ENCODE data around the gene APC2. TPM values are rescaled to one million over a fixed set of nuclear protein-coding genes. Genes with fewer than 3 reads are reported as not detected.

The APC2 gene
- total RNA-seq, 2 experiments from 2014 or later = 0.57 to 5.5 TPM

- Histone ChIP-seq H2AFZ (ENCODE audit: low read length) (no peak overlapping the region), H3K27ac (ENCODE audit: low read depth, low read length, poor library complexity, severe bottlenecking) (no peak overlapping the region), H3K9me3 (ENCODE audit: low read length) (no peaks in the 10 kb centered on the region), H3K79me2 (ENCODE audit: insufficient read depth, low read depth, low read length) (no peaks in the 10 kb centered on the region), H3K4me3 (ENCODE audit: low read depth, low read length, poor library complexity, severe bottlenecking) (no peak overlapping the region), H4K20me1 (ENCODE audit: insufficient read depth, low read length) (no peaks in the 10 kb centered on the region), H3K4me1 (ENCODE audit: insufficient read depth, low read length, poor library complexity, severe bottlenecking) (peaks cover 26% of the 10 kb centered on the region), H3K9me2 (ENCODE audit: insufficient read depth, low read length) (no peaks in the 10 kb centered on the region), H3K4me2 (ENCODE audit: low read length) (no peak overlapping the region), H3K36me3 (ENCODE audit: insufficient read depth, low read length) (no peaks in the 10 kb centered on the region)
- no peak for DNase-seq (ENCODE audit: low spot score)
- CTCF ChIA-PET (ENCODE audit: unreplicated experiment) = no interaction called here
- POLR2A ChIA-PET = no interaction called here
- intact Hi-C loops (cut with micrococcal nuclease; ENCODE audit: unreplicated experiment) = no loop called here
- TF ChIP-seq EZH2phosphoT487 (IDR thresholded peaks at IDR 0.05; ENCODE audit: borderline replicate concordance, low read depth, low read length) (no peak), CTCF (conservative IDR thresholded peaks at IDR 0.05; ENCODE audit: low read length) (no peak)
- BruUV-seq (replicated peaks) = no TSS peak
Observed at GRCh38 chr19:1457031-1457739, 7.3 kb downstream of the APC2 start.

- Histone ChIP-seq H3K4me1 (ENCODE audit: insufficient read depth, low read length, poor library complexity, severe bottlenecking) (peaks cover 26% of the 10 kb centered on the region), H3K27ac (ENCODE audit: low read depth, low read length, poor library complexity, severe bottlenecking) (no peak overlapping the region), H3K36me3 (ENCODE audit: insufficient read depth, low read length) (no peaks in the 10 kb centered on the region), H3K9me3 (ENCODE audit: low read length) (no peaks in the 10 kb centered on the region), H3K9me2 (ENCODE audit: insufficient read depth, low read length) (no peaks in the 10 kb centered on the region), H3K79me2 (ENCODE audit: insufficient read depth, low read depth, low read length) (no peaks in the 10 kb centered on the region), H4K20me1 (ENCODE audit: insufficient read depth, low read length) (no peaks in the 10 kb centered on the region), H3K4me2 (ENCODE audit: low read length) (no peak overlapping the region), H2AFZ (ENCODE audit: low read length) (no peak overlapping the region), H3K4me3 (ENCODE audit: low read depth, low read length, poor library complexity, severe bottlenecking) (no peak overlapping the region)
- ChIA-PET POLR2A (no interaction called here), CTCF (ENCODE audit: unreplicated experiment) (no interaction called here)
- no peak for DNase-seq (ENCODE audit: low spot score)
- TF ChIP-seq EZH2phosphoT487 (IDR thresholded peaks at IDR 0.05; ENCODE audit: borderline replicate concordance, low read depth, low read length) (no peak), CTCF (conservative IDR thresholded peaks at IDR 0.05; ENCODE audit: low read length) (no peak)
- intact Hi-C loops (cut with micrococcal nuclease; ENCODE audit: unreplicated experiment) = no loop called here
- no TSS peak for BruUV-seq (replicated peaks)
Observed at GRCh38 chr19:1457892-1458291, 8.0 kb downstream of the APC2 start.

- Histone ChIP-seq H3K36me3 (ENCODE audit: insufficient read depth, low read length) (no peaks in the 10 kb centered on the region), H2AFZ (ENCODE audit: low read length) (no peak overlapping the region), H3K27ac (ENCODE audit: low read depth, low read length, poor library complexity, severe bottlenecking) (no peak overlapping the region), H3K9me3 (ENCODE audit: low read length) (no peaks in the 10 kb centered on the region), H3K4me1 (ENCODE audit: insufficient read depth, low read length, poor library complexity, severe bottlenecking) (peaks cover 18% of the 10 kb centered on the region), H3K9me2 (ENCODE audit: insufficient read depth, low read length) (no peaks in the 10 kb centered on the region), H4K20me1 (ENCODE audit: insufficient read depth, low read length) (no peaks in the 10 kb centered on the region), H3K79me2 (ENCODE audit: insufficient read depth, low read depth, low read length) (no peaks in the 10 kb centered on the region), H3K4me3 (ENCODE audit: low read depth, low read length, poor library complexity, severe bottlenecking) (no peak overlapping the region), H3K4me2 (ENCODE audit: low read length) (no peak overlapping the region)
- ChIA-PET POLR2A (no interaction called here), CTCF (ENCODE audit: unreplicated experiment) (no interaction called here)
- intact Hi-C loops (cut with micrococcal nuclease; ENCODE audit: unreplicated experiment) = no loop called here
- DNase-seq (ENCODE audit: low spot score) = no peak
- TF ChIP-seq CTCF (conservative IDR thresholded peaks at IDR 0.05; ENCODE audit: low read length) = no peak
- BruUV-seq (replicated peaks) = no TSS peak
Observed at GRCh38 chr19:1459479-1459878, 9.6 kb downstream of the APC2 start.
